22Rv1 (cell line): ENCODE measurements around the gene NINL.
"Not testable (repeated sequence)": the region's sequence is repeated elsewhere in the genome, so short reads cannot be mapped to it uniquely, and the experiment has no call there.

ENCODE experiments used
- H3K27ac ChIP-seq: fragments of 450-650 bp; 2 replicates; pipeline ENCODE4 v1.5.1; 2017
- CTCF ChIP-seq: fragments of 450-650 bp; IDR thresholded peaks from 2 replicates; pipeline ENCODE4 v1.5.1; 2017; ENCODE audit warnings: mild to moderate bottlenecking
- ZFX ChIP-seq: fragments of 450-650 bp; IDR thresholded peaks from 2 replicates; pipeline ENCODE4 v1.6.1; 2017; ENCODE audit warnings: antibody characterized with exemption, borderline replicate concordance

NINL gene

GRCh38 chr20:25588491-25588890 is 3.2 kb upstream of the NINL start:
- TF ChIP-seq CTCF (no peak), ZFX (no peak)
- no peak overlapping the region for H3K27ac ChIP-seq

GRCh38 chr20:25587536-25587935 is 2.2 kb upstream of the NINL start:
- H3K27ac ChIP-seq = no peak overlapping the region
- TF ChIP-seq CTCF (no peak), ZFX (no peak)

- TF ChIP-seq CTCF = no peak
- no peak for TF ChIP-seq ZFX
- H3K27ac ChIP-seq = no peak overlapping the region
These were observed 1.5 kb upstream of the NINL start for GRCh38 chr20:25586877-25587276.

- H3K27ac ChIP-seq = not testable (repeated sequence)
These were observed 1.7 kb downstream of the NINL start for GRCh38 chr20:25583607-25584006.

GRCh38 chr20:25580711-25581110 is 4.6 kb downstream of the NINL start:
- H3K27ac ChIP-seq = no peak overlapping the region
- TF ChIP-seq ZFX (no peak), CTCF (no peak)

GRCh38 chr20:25579081-25579770 is 6.1 kb downstream of the NINL start:
- no peak for TF ChIP-seq ZFX
- H3K27ac ChIP-seq = no peak overlapping the region

- no peak overlapping the region for H3K27ac ChIP-seq
- TF ChIP-seq ZFX (no peak), CTCF (no peak)
These were observed 8.4 kb downstream of the NINL start for GRCh38 chr20:25576783-25577530.

- TF ChIP-seq CTCF = 0 out of 2 replicates have a peak, but pooled peaks have one; percentile 10
- TF ChIP-seq ZFX = no peak
- no peak overlapping the region for H3K27ac ChIP-seq
These were observed 10.9 kb downstream of the NINL start for GRCh38 chr20:25574411-25574810.
